Stimulated activated naive B cell treated with anti-CD40 and anti-IgM and Interleukin-4, amounts not matched to agents 10 μg/mL and 1 μg/mL and 100 μg/mL, for 72 hours (primary cell): ENCODE results near the gene WFDC2.

Source experiments
- ATAC-seq, 2 donors: fragments of 150-1000 bp; cut with Tn5 transposase; replicated peaks; 2 replicates each; pipeline ENCODE4 v1.10.0; 2021; ENCODE audit warnings: moderate library complexity in 1 of 2
- DNase-seq: peaks from one replicate; pipeline ENCODE4 v3.0.0; 2021
- H3K27ac Mint-ChIP-seq: one replicate; pipeline ENCODE4 v1.8.0; 2022; ENCODE audit warnings: mild to moderate bottlenecking, mixed read lengths
- H3K27me3 Mint-ChIP-seq, 2 donors: one replicate each; pipeline ENCODE4 v1.8.0; 2022; ENCODE audit warnings: mixed read lengths in 2 of 2
- H3K36me3 Mint-ChIP-seq, 2 donors: one replicate each; pipeline ENCODE4 v1.8.0; 2022; ENCODE audit warnings: mixed read lengths in 2 of 2, mild to moderate bottlenecking in 1 of 2
- H3K4me1 Mint-ChIP-seq, 2 donors: one replicate each; pipeline ENCODE4 v1.8.0; 2022; ENCODE audit warnings: mixed read lengths in 2 of 2, mild to moderate bottlenecking in 1 of 2
- H3K4me3 Mint-ChIP-seq, 2 donors: one replicate each; pipeline ENCODE4 v1.8.0; 2022; ENCODE audit warnings: mild to moderate bottlenecking in 2 of 2, mixed read lengths in 2 of 2, moderate library complexity in 1 of 2
- H3K9me3 Mint-ChIP-seq, 2 donors: one replicate each; pipeline ENCODE4 v1.8.0; 2022; ENCODE audit warnings: mixed read lengths in 2 of 2, mild to moderate bottlenecking in 1 of 2

The WFDC2 gene

DNA sequence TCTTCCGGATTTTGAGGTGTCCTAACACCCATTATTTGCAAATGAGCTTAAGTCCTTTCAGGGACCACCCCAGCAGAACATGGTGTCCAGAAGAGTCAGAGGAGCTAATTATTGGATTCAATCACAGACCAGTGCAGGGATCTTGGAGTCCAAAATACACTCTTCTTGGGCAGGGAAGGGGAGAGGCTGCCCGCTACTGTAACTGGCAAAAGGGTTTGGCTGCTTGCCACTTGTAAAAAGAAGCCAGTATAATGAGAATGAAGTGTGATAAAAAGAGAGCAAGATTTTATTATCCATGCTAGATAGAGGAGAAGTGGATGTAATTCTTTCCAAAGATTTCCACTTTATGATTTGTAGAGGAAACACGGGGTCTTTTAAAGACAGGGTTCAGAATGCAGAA is 26.6 kb downstream of the WFDC2 start:
- H3K9me3 Mint-ChIP-seq = no peaks in the 10 kb centered on the region
- no peak for ATAC-seq
- H3K27me3 Mint-ChIP-seq = peaks cover 29 to 52% of the 10 kb centered on the region in 2 donors

DNA sequence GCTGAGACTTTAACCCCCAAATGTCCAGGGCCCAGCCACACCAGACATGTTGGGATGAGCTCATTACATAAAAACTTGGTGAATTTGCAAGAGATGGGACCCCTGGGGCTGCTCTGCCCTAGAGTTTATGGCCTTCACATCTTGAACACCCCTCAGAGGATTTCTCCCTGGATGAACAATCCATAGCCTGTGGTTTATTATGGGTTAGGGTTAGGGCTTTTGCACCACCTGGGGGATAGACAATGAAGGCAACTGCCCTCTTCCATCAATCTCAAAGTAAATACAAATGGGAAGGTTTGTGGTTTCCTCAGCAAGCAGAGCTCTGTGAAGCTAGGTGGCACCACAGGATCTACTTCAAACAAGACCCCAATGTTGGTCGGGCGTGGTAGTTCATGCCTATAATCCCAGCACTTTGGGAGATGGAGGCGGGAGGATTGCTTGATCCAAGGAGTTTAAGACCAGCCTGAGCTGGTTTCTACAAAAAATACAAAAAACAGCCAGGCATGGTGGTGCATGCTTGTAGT is 28.5 kb downstream of the WFDC2 start:
- Mint-ChIP-seq H3K4me1 (no peaks in the 10 kb centered on the region), H3K27me3 (peaks cover 28 to 47% of the 10 kb centered on the region in 2 donors), H3K36me3 (no peaks in the 10 kb centered on the region), H3K27ac (no peak overlapping the region), H3K4me3 (no peak overlapping the region), H3K9me3 (no peaks in the 10 kb centered on the region)
- DNase-seq = no peak
- ATAC-seq = no peak

More for the DNA sequence above, 26.6 kb downstream of the WFDC2 start:
- DNase-seq = no peak
- Mint-ChIP-seq H3K27ac (no peak overlapping the region), H3K36me3 (no peaks in the 10 kb centered on the region), H3K4me1 (no peaks in the 10 kb centered on the region), H3K4me3 (no peak overlapping the region)

DNA sequence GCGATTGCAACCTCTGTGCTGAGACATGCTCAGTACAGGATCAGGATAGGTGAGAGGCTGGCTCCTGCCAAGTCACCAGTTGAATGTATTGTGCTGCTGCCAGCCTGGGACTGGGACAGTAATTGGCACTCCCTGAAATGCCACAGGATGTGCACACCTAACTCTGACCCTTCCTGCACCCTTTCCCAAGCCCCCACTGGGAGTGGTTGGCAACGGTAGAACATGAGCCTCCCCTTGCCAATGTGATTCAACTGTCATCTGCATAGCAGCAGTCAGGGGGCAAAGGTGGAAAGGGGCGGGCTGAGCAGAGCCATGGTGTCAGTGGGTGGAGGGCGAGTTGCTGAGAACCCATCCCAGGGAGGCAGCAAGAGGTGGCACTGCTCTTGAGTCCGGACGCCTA is 30.5 kb downstream of the WFDC2 start:
- Mint-ChIP-seq H3K27me3 (peaks cover 34 to 60% of the 10 kb centered on the region in 2 donors), H3K27ac (no peak overlapping the region), H3K9me3 (no peaks in the 10 kb centered on the region), H3K4me3 (no peak overlapping the region), H3K4me1 (no peaks in the 10 kb centered on the region), H3K36me3 (no peaks in the 10 kb centered on the region)
- ATAC-seq (no peak), DNase-seq (no peak)

DNA sequence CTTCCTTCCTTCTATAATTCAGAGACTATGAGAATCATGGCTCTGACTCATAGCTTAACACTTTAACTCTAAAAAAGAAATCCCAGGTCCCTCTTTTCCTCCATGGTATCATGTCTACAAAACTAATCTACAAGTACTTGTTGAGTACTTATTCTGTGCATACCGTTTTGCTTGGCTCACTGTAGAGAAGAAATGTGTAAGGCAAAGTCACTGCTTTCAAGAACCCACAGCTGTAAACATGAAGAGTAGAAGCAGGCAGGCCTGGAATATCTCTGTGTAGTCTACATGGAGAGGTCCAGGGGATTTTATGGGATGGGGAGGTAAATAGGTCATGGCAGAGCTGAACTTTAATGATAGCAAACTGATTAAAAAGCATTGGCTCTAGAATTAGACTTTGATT is 32.0 kb downstream of the WFDC2 start:
- Mint-ChIP-seq H3K4me3 (no peak overlapping the region), H3K27ac (no peak overlapping the region), H3K4me1 (peaks cover 0 to 2% of the 10 kb centered on the region in 2 donors), H3K9me3 (no peaks in the 10 kb centered on the region), H3K27me3 (peaks cover 39 to 60% of the 10 kb centered on the region in 2 donors), H3K36me3 (no peaks in the 10 kb centered on the region)
- DNase-seq = no peak
- ATAC-seq = no peak

DNA sequence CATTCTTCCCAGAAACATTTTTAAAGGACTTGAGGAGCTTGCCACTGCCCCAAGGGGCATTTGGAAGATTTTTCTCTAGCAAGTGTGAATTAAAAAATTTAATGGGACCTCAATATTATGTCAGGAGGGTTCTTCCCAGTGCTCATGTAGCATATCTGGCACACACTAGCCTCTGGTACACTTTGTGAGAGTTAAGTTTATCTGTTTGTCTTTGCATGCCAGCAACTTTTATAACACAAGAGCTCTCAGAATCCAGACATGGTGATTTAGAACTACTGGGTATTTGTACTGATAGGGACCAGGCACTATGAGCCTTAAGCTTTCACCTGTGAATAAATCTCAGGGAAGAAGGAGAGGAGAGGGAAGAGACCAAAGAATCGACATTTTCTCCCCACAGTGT is 33.0 kb downstream of the WFDC2 start:
- no peaks in the 10 kb centered on the region for H3K36me3 Mint-ChIP-seq
- no peak for ATAC-seq
- no peaks in the 10 kb centered on the region for H3K9me3 Mint-ChIP-seq
- peaks cover 7 to 9% of the 10 kb centered on the region in 2 donors for H3K4me1 Mint-ChIP-seq
- peaks cover 35 to 56% of the 10 kb centered on the region in 2 donors for H3K27me3 Mint-ChIP-seq
- H3K27ac Mint-ChIP-seq = no peak overlapping the region
- H3K4me3 Mint-ChIP-seq = no peak overlapping the region
- DNase-seq = no peak

DNA sequence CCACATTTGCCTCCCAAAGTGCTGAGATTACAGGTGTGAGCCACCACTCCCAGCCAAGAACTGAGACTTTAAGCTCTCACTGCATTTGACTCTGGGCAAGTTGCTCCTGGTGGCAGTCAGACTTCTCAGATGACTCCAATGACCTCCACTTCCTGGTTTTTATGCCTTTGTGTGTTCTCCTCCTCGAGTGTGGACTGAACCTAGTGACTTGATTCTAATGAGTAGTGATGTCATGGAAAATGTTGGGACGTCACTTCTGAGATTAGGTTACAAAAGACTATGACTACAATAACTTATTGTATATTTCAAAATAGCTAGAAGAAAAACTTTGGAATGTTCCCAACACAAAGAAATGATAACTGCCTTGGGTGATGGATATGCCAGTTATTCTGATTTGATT is 33.9 kb downstream of the WFDC2 start:
- Mint-ChIP-seq H3K4me1 (peaks cover 14% of the 10 kb centered on the region in 2 donors), H3K36me3 (no peaks in the 10 kb centered on the region), H3K27me3 (peaks cover 39 to 62% of the 10 kb centered on the region in 2 donors), H3K27ac (no peak overlapping the region), H3K4me3 (no peak overlapping the region), H3K9me3 (no peaks in the 10 kb centered on the region)
- no peak for ATAC-seq
- no peak for DNase-seq

DNA sequence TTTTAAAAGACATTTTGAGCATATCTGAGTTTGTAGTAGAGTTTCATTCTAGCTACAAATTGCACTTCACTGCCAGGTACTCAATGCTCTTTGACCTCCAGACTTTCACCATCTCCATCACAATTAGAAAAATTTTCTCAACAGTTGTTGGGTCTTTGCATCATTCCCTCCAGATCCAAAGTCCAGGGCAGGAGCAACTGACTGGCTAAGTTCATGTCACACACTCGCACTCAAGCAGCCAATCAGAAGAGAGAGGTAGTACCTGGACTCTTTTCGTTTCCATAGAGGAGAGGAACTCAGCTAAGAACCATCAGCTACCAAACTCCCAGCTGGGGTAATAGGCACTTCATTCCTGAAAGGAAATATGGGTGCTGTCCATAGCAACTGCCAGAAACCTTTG is 36.8 kb downstream of the WFDC2 start:
- ATAC-seq = no peak
- Mint-ChIP-seq H3K27ac (peak overlapping the region; percentile 47), H3K27me3 (peaks cover 42 to 64% of the 10 kb centered on the region in 2 donors), H3K36me3 (no peaks in the 10 kb centered on the region), H3K4me1 (peaks cover 14% of the 10 kb centered on the region in 2 donors), H3K4me3 (no peak overlapping the region), H3K9me3 (no peaks in the 10 kb centered on the region)
- no peak for DNase-seq

DNA sequence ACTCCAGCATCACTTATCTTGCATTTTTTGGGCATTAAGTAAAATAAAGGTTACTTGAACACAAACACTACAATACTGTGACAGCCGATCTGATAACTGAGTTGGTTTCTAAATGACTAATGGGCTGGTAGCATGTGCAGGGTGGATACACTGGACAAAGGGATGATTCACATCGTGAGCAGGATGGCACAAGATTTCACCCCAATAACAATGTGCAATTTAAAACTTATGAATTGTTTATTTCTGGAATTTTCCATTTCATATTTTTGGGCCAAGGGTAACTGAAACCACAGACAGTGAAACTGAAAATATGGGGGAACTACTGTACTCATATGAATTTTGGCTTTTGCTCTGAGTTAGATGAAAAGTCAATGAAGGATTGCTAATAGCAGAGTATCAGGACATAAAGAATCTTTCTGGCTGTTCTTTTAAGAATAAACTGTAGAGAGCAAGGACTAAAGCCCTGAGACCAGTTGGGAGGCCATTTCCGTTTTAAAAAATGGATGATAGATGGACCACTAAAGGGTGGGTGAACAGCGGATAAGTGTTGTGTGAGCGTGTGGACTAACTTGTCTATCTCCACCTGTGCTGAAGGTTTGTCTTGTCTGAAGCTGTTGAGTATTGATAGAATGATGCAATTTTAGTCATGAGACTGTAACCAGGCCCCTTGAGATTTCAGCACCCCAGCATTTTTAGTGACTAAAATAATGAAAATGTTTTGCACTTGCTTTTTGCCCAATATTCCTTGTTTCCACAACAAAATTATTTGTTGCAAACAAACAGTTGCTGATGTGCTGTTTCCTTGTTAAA is 37.7 kb downstream of the WFDC2 start:
- DNase-seq = peak; percentile 5
- no peaks in the 10 kb centered on the region for H3K36me3 Mint-ChIP-seq
- peaks cover 46 to 68% of the 10 kb centered on the region in 2 donors for H3K27me3 Mint-ChIP-seq
- no peaks in the 10 kb centered on the region for H3K9me3 Mint-ChIP-seq
- peak; percentile 86 to 91 for ATAC-seq
- peak overlapping the region; percentile 47 for H3K27ac Mint-ChIP-seq
- H3K4me3 Mint-ChIP-seq = peak overlapping the region in 1 of 2 donors; percentile 25
- H3K4me1 Mint-ChIP-seq = peaks cover 14% of the 10 kb centered on the region in 2 donors

DNA sequence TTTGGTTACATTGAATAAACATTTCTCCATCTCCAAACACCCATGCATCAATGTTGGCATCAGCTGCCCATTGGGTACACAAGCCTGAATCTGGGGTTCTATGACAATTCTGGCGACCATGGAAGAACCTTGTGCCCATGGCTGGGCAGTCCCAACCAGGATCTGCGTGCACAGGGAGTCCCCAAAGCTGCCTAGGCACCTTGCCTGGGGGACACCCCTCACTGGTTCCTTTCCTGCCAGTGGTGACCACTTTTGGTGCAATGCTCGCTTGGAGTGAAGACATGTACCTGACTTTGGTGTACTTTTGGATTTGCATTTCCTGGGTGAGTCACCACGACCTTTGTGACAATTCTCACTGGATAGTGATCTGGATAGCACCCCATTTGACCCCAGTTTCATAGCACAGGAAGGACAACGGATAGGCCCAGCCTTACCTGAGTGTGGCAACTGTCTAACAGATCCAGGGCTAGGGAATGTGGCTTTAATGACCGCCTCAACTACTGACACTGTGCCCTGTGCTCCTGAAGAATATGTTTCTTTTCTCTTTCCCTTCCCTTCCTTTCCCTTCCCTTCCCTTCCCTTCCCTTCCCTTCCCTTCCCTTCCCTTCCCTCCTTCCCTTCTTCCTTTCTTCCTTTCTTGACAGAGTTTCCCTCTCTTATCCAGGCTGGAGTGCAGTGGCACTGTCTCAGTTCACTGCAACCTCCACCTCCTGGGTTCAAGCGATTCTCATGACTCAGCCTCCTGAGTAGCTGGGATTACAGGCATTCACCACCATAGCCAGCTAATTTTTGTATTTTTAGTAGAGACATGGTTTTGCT is 38.7 kb downstream of the WFDC2 start:
- H3K36me3 Mint-ChIP-seq = no peaks in the 10 kb centered on the region
- no peaks in the 10 kb centered on the region for H3K9me3 Mint-ChIP-seq
- H3K4me3 Mint-ChIP-seq = no peak overlapping the region
- H3K27me3 Mint-ChIP-seq = peaks cover 44 to 67% of the 10 kb centered on the region in 2 donors
- DNase-seq = no peak
- peaks cover 14% of the 10 kb centered on the region in 2 donors for H3K4me1 Mint-ChIP-seq
- no peak overlapping the region for H3K27ac Mint-ChIP-seq
- peak in 1 of 2 donors; percentile 13 for ATAC-seq

DNA sequence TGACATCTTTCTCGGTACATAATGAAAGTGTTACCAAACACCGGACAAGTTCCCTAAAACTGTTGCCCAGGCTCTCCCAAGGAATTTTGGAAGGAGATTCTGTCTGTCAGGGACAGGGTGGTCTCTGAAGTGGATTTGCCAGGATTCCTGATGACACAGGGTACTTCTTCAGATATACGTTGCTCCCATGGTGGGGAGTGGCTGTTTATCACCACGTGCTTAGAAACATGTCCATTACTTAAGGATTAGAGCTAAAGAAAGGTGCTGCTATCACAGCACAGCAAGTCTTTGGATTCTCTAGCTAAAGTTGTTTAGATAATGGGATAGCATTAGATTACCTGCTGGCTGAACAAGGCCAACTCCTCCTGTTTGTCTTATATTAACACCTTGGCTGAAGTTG is 39.5 kb downstream of the WFDC2 start:
- ATAC-seq (no peak), DNase-seq (no peak)
- H3K4me1 Mint-ChIP-seq = peaks cover 14% of the 10 kb centered on the region in 2 donors
- H3K36me3 Mint-ChIP-seq = no peaks in the 10 kb centered on the region
- no peak overlapping the region for H3K27ac Mint-ChIP-seq
- H3K27me3 Mint-ChIP-seq = peaks cover 40 to 61% of the 10 kb centered on the region in 2 donors
- H3K9me3 Mint-ChIP-seq = no peaks in the 10 kb centered on the region
- H3K4me3 Mint-ChIP-seq = no peak overlapping the region

DNA sequence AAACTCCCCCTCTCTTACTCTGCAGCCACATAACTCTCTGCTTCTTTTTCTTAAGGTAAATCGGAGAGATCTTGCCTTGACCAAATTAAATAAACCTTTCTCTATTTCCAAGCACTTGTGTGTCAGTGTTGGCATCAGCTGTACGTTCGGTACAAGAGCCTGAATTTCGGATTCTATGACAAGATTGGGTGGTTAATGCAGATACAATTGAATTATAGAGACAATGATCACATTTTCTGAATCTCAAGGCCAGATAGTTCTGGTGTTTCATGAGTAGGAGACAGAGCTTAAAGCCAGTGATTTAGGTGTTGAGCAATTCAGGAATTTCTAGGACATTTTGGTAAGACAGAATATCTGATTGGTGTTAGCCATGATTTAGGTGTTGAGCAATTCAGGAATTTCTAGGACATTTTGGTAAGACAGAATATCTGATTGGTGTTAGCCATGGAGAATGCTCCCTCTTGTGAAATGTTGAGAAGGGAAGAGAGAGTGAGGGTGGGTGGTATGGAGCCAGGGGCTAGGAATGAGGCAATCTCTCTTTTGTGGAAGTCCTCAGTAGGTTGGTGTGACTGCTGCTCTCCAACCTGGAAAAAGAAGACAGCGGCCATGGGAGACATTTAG is 40.8 kb downstream of the WFDC2 start:
- DNase-seq (no peak), ATAC-seq (no peak)
- no peak overlapping the region for H3K27ac Mint-ChIP-seq
- H3K9me3 Mint-ChIP-seq = no peaks in the 10 kb centered on the region
- peaks cover 44 to 54% of the 10 kb centered on the region in 2 donors for H3K27me3 Mint-ChIP-seq
- H3K36me3 Mint-ChIP-seq = no peaks in the 10 kb centered on the region
- H3K4me1 Mint-ChIP-seq = peaks cover 14% of the 10 kb centered on the region in 2 donors
- H3K4me3 Mint-ChIP-seq = no peak overlapping the region

DNA sequence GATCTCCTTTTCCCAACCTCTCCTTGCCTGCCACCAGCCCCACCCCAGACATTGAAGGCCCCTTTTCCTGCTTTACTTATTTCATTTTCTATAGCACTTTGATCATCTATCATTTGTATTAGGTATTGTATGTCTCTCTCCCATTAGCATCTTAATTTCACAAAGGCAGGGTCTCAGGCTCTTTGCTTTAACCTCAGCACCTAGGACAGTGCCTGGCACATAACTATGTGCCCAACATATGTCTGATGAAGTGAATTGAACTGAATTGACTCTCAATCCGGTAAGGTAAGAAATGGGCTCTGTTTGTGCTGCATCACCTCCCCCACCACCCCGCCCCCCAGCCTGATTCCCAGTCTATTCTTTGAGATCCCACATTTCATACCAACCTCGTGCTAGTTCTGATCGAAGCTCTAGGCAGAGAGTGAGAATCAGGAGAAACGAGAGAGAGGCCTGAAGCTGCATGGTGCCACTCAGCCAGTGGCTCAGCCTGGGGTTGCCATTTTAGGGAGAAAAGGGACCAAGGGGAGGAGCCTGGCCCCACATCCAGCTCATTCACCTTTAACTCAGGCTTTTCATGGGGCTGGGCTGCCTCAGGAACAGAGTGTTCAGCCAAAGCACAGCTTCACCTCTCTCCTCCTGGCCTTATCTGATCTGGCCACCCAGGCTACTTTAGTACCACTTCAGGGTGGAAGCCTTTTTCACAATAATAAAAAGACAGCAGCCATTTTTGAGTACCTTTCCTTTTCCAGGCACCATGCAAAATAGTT is 45.8 kb downstream of the WFDC2 start, which contains the start of gene SPINT3:
SPINT3 (minus strand) TSS at position 476 of the 767 bp plus-strand sequence; CDS start at position 462, 14 bp downstream.
- peaks cover 0 to 1% of the 10 kb centered on the region in 2 donors for H3K9me3 Mint-ChIP-seq
- DNase-seq (no peak), ATAC-seq (no peak)
- H3K36me3 Mint-ChIP-seq = no peaks in the 10 kb centered on the region
- H3K27ac Mint-ChIP-seq = no peak within 1 kb of the TSS
- H3K4me1 Mint-ChIP-seq = no peaks in the 10 kb centered on the region
- H3K27me3 Mint-ChIP-seq = peaks cover 40 to 45% of the 10 kb centered on the region in 2 donors
- no peak within 1 kb of the TSS for H3K4me3 Mint-ChIP-seq

DNA sequence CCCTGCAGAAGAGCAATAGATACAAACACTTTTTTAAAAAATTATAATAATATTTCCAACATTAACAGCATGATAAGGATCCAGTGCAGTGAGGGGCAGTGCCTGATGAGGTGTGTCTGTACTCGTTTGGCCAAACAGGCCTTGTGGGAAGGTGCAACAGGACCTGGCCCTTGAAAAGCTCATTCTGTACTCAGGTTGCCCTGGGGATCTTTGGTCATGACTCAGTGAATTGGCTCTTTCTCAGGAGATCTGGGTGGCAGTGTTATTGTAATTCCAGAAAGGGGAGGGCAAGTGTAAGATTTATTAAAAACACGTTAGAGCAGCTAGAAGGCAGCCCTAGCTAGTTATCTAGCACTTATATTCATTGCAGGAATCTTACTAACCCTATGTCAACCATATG is 48.7 kb downstream of the WFDC2 start:
- ATAC-seq (no peak), DNase-seq (no peak)
- Mint-ChIP-seq H3K27me3 (peaks cover 39 to 41% of the 10 kb centered on the region in 2 donors), H3K27ac (no peak overlapping the region), H3K9me3 (peaks cover 0 to 1% of the 10 kb centered on the region in 2 donors), H3K36me3 (no peaks in the 10 kb centered on the region), H3K4me1 (no peaks in the 10 kb centered on the region), H3K4me3 (no peak overlapping the region)
